Measurements from ENCODE around the gene ANKRD44.

ANKRD44 gene

GRCh38 chr2:197042739-197043196 lies 267.8 kb downstream of the ANKRD44 start:
- no peak overlapping the region for H3K4me3 ChIP-seq (ENCODE audit: low read length)
- no peak overlapping the region for H3K4me2 ChIP-seq (ENCODE audit: low read length)
- no peak for TF ChIP-seq EZH2phosphoT487 (IDR thresholded peaks at IDR 0.05; ENCODE audit: borderline replicate concordance, low read length)
- TF ChIP-seq, protein P1, sequence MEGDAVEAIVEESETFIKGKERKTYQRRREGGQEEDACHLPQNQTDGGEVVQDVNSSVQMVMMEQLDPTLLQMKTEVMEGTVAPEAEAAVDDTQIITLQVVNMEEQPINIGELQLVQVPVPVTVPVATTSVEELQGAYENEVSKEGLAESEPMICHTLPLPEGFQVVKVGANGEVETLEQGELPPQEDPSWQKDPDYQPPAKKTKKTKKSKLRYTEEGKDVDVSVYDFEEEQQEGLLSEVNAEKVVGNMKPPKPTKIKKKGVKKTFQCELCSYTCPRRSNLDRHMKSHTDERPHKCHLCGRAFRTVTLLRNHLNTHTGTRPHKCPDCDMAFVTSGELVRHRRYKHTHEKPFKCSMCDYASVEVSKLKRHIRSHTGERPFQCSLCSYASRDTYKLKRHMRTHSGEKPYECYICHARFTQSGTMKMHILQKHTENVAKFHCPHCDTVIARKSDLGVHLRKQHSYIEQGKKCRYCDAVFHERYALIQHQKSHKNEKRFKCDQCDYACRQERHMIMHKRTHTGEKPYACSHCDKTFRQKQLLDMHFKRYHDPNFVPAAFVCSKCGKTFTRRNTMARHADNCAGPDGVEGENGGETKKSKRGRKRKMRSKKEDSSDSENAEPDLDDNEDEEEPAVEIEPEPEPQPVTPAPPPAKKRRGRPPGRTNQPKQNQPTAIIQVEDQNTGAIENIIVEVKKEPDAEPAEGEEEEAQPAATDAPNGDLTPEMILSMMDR (IDR thresholded peaks at IDR 0.05; ENCODE audit: low read depth, low read length, poor library complexity, severe bottlenecking): no peak
- no peak overlapping the region for H3K27ac ChIP-seq (ENCODE audit: low read depth, low read length)
- H3K4me1 ChIP-seq (ENCODE audit: control insufficient read depth, low read length): no peaks in the 10 kb centered on the region
- no peaks in the 10 kb centered on the region for H3K27me3 ChIP-seq (ENCODE audit: control insufficient read depth, low read length)
- no peaks in the 10 kb centered on the region for H3F3A ChIP-seq (ENCODE audit: control insufficient read depth, insufficient read depth)
- H4K20me1 ChIP-seq (ENCODE audit: control insufficient read depth, insufficient read depth, low read depth, low read length): no peaks in the 10 kb centered on the region
- H3K36me3 ChIP-seq (ENCODE audit: control insufficient read depth, low read length): peaks cover 5% of the 10 kb centered on the region; the same call in 1 of the 2 replicates
- H3K9me3 ChIP-seq (ENCODE audit: control insufficient read depth, insufficient read depth, low read length): no peaks in the 10 kb centered on the region
- H3K79me2 ChIP-seq (ENCODE audit: control insufficient read depth, low read length): no peaks in the 10 kb centered on the region
- H3K9me2 ChIP-seq (replicated peaks; ENCODE audit: control insufficient read depth, low read length): no peaks in the 10 kb centered on the region

GRCh38 chr2:197037863-197038398 lies 272.6 kb downstream of the ANKRD44 start:
- Histone ChIP-seq H3K4me1 (ENCODE audit: control insufficient read depth, low read length) (no peaks in the 10 kb centered on the region), H3K9me2 (replicated peaks; ENCODE audit: control insufficient read depth, low read length) (no peaks in the 10 kb centered on the region), H3K9me3 (ENCODE audit: control insufficient read depth, insufficient read depth, low read length) (no peaks in the 10 kb centered on the region), H3F3A (ENCODE audit: control insufficient read depth, insufficient read depth) (no peaks in the 10 kb centered on the region), H3K27ac (ENCODE audit: low read depth, low read length) (no peak overlapping the region), H3K4me3 (ENCODE audit: low read length) (no peak overlapping the region), H3K27me3 (ENCODE audit: control insufficient read depth, low read length) (no peaks in the 10 kb centered on the region), H3K36me3 (ENCODE audit: control insufficient read depth, low read length) (peaks cover 19% of the 10 kb centered on the region), H4K20me1 (ENCODE audit: control insufficient read depth, insufficient read depth, low read depth, low read length) (no peaks in the 10 kb centered on the region), H3K4me2 (ENCODE audit: low read length) (no peak overlapping the region), H3K79me2 (ENCODE audit: control insufficient read depth, low read length) (no peaks in the 10 kb centered on the region)
- TF ChIP-seq, protein P1 (IDR thresholded peaks at IDR 0.05; ENCODE audit: low read depth, low read length, poor library complexity, severe bottlenecking): no peak
- no peak for TF ChIP-seq EZH2phosphoT487 (IDR thresholded peaks at IDR 0.05; ENCODE audit: borderline replicate concordance, low read length)

- Histone ChIP-seq H3K4me2 (ENCODE audit: low read length) (no peak overlapping the region), H3K79me2 (ENCODE audit: control insufficient read depth, low read length) (no peaks in the 10 kb centered on the region), H3K4me3 (ENCODE audit: low read length) (no peak overlapping the region)
Measured at GRCh38 chr2:197035002-197035401, 275.6 kb downstream of the ANKRD44 start.

More at GRCh38 chr2:197035002-197035401, 275.6 kb downstream of the ANKRD44 start:
- no peaks in the 10 kb centered on the region for H3K4me1 ChIP-seq (ENCODE audit: control insufficient read depth, low read length)
- no peaks in the 10 kb centered on the region for H3F3A ChIP-seq (ENCODE audit: control insufficient read depth, insufficient read depth)
- no peak overlapping the region for H3K27ac ChIP-seq (ENCODE audit: low read depth, low read length)
- H3K36me3 ChIP-seq (ENCODE audit: control insufficient read depth, low read length): peaks cover 25% of the 10 kb centered on the region
- H3K9me3 ChIP-seq (ENCODE audit: control insufficient read depth, insufficient read depth, low read length): no peaks in the 10 kb centered on the region
- H4K20me1 ChIP-seq (ENCODE audit: control insufficient read depth, insufficient read depth, low read depth, low read length): no peaks in the 10 kb centered on the region
- H3K9me2 ChIP-seq (replicated peaks; ENCODE audit: control insufficient read depth, low read length): no peaks in the 10 kb centered on the region
- H3K27me3 ChIP-seq (ENCODE audit: control insufficient read depth, low read length): no peaks in the 10 kb centered on the region
- TF ChIP-seq EZH2phosphoT487 (IDR thresholded peaks at IDR 0.05; ENCODE audit: borderline replicate concordance, low read length): no peak
- TF ChIP-seq, protein P1 (IDR thresholded peaks at IDR 0.05; ENCODE audit: low read depth, low read length, poor library complexity, severe bottlenecking): no peak

Data from DOHH2 (cell line).